ENCODE data around the gene TRIM63. TPM values are rescaled to one million over a fixed set of nuclear protein-coding genes. Genes with fewer than 3 reads are reported as not detected.

Gene TRIM63
- polyA plus RNA-seq, 6 donors from 2014 or later: not detected

GRCh38 chr1:26060832-26061574 lies 6.4 kb downstream of the TRIM63 start:
- no peak overlapping the region for H3K27ac Mint-ChIP-seq
- H3K4me3 Mint-ChIP-seq: no peak overlapping the region
- ATAC-seq (ENCODE audit: low read depth in 2 of 2) (no peak), DNase-seq (no peak)
- peaks cover 29 to 58% (median 50%) of the 10 kb centered on the region in 3 donors for H3K27me3 Mint-ChIP-seq
- H3K36me3 Mint-ChIP-seq: no peaks in the 10 kb centered on the region
- no peaks in the 10 kb centered on the region for H3K4me1 Mint-ChIP-seq
- no peaks in the 10 kb centered on the region for H3K9me3 Mint-ChIP-seq

DNA sequence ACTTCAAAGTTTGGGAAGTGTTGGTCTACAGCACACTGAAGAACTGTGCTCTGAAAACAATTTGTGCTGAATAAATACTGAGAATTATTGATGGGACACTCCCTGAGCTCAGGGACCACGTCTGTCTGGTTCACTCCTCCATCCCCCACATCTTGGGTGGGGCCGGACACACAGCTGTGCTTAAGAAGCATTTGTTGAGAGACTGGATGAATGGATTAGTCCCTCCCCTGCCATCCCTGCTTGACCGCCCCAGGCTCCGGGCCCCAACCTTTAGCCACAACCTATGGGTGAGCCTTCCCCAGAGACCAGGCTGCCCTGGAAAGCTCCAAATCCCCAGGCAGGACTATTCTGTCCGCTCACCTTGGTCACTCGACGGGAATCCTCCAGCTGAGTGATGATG lies 7.5 kb downstream of the TRIM63 start:
- no peaks in the 10 kb centered on the region for H3K36me3 Mint-ChIP-seq
- ATAC-seq (ENCODE audit: low read depth in 2 of 2): no peak
- DNase-seq: no peak
- peak overlapping the region in 1 of 6 donors; percentile 57 for H3K27ac Mint-ChIP-seq
- no peaks in the 10 kb centered on the region for H3K9me3 Mint-ChIP-seq
- H3K27me3 Mint-ChIP-seq: peaks cover 36 to 53% (median 48%) of the 10 kb centered on the region in 3 donors
- H3K4me3 Mint-ChIP-seq: no peak overlapping the region
- no peaks in the 10 kb centered on the region for H3K4me1 Mint-ChIP-seq

- no peak overlapping the region for H3K4me3 Mint-ChIP-seq
- H3K9me3 Mint-ChIP-seq: no peaks in the 10 kb centered on the region
- H3K4me1 Mint-ChIP-seq: no peaks in the 10 kb centered on the region
- no peak for DNase-seq
- no peak overlapping the region for H3K27ac Mint-ChIP-seq
- no peak for ATAC-seq (ENCODE audit: low read depth in 2 of 2)
- no peaks in the 10 kb centered on the region for H3K36me3 Mint-ChIP-seq
- peaks cover 42 to 60% (median 50%) of the 10 kb centered on the region in 3 donors for H3K27me3 Mint-ChIP-seq
These were observed 9.3 kb downstream of the TRIM63 start for GRCh38 chr1:26058052-26058595.

DNA sequence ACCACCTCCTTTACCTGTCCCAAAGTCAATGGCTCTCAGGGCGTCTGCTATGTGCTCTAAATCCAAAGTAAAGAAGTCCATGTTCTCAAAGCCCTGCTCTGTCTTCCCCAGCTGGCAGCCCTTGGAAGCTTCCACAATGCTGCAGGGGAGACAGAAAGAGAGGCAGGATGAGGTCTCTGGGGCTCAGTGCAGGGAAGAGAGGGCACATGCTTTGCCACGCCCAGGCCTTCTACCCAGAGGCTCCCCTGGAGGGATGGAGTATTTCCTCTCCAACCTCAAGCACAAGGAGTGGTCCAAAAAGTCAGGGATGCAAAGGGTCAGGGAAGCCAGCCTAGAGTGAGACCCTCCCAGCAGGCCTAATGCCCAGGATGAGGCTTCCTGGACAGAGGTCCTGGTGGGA lies 10.2 kb downstream of the TRIM63 start:
- H3K27me3 Mint-ChIP-seq: peaks cover 41 to 59% (median 43%) of the 10 kb centered on the region in 3 donors

DNA sequence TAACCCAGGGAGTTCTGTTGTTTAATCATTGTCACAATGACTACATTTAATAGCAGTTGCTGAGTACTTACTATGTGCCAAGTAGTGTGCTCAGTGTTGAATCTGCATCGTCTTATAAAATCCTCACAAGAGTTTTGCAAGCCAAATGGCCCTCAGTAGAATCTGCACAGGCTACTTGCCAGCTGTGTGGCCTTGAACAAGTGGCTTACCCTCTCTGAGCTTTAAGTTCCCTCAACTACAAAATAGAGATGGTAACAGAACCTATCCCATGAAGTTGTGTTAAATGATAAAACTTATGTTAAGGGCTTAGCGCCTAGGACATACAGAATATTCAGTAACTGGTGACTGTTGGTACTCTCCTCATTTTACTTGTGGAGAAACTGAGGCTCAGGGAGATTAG lies 12.4 kb downstream of the TRIM63 start:
- ATAC-seq (ENCODE audit: low read depth in 2 of 2) (no peak), DNase-seq (no peak)
- H3K36me3 Mint-ChIP-seq: no peaks in the 10 kb centered on the region
- H3K4me3 Mint-ChIP-seq: no peak overlapping the region
- H3K4me1 Mint-ChIP-seq: no peaks in the 10 kb centered on the region
- H3K9me3 Mint-ChIP-seq: no peaks in the 10 kb centered on the region
- H3K27me3 Mint-ChIP-seq: peaks cover 47 to 67% (median 57%) of the 10 kb centered on the region in 3 donors
- no peak overlapping the region for H3K27ac Mint-ChIP-seq

More for the DNA sequence above, 10.2 kb downstream of the TRIM63 start:
- no peaks in the 10 kb centered on the region for H3K36me3 Mint-ChIP-seq
- H3K9me3 Mint-ChIP-seq: no peaks in the 10 kb centered on the region
- ATAC-seq (ENCODE audit: low read depth in 2 of 2): no peak
- no peak overlapping the region for H3K27ac Mint-ChIP-seq
- H3K4me3 Mint-ChIP-seq: no peak overlapping the region
- H3K4me1 Mint-ChIP-seq: no peaks in the 10 kb centered on the region
- DNase-seq: no peak

DNA sequence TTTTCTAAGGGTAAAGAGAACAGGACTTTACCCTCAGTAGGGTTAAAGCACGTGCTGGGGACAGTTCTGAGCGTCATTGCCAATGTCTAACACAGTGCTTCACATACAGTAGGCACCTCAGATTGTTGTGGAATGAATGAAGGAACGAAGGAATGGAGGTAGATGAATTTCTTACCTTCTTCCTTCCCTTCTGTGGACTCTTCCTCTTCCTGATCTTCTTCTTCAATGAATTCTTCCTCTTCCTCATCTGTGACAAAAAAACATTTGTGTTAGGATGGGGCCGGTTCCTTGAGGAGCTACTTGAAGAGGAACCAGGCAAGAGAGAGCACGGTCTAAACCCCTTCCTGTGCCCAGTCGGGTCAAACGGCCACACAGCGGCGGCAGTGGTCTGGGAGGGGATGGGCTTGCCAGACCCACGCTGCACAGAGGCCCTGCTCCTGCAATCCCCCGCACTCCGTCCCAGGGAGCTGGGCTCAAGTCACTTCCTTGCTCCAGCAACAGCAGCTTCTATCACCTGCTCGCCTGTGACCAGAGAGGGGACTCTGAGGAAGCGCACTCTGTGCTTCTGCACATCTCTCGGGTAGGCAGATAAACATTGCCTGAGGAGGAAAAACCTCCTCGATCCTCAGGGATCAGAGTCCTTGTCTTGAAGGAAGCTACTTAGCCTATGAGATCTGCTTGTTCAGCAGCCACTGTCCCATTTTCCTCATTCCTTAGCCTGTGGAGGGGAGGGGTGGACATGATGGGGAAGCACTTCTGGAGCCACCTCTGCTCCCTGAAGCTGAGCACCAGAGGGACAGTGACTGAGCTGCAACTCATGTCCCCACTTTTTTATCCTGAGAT lies 13.5 kb downstream of the TRIM63 start:
- H3K4me1 Mint-ChIP-seq: no peaks in the 10 kb centered on the region
- H3K4me3 Mint-ChIP-seq: peak overlapping the region in 1 of 8 donors; percentile 47
- no peaks in the 10 kb centered on the region for H3K9me3 Mint-ChIP-seq
- DNase-seq (no peak), ATAC-seq (ENCODE audit: low read depth in 2 of 2) (no peak)
- H3K36me3 Mint-ChIP-seq: no peaks in the 10 kb centered on the region
- H3K27ac Mint-ChIP-seq: no peak overlapping the region
- peaks cover 48 to 67% (median 59%) of the 10 kb centered on the region in 3 donors for H3K27me3 Mint-ChIP-seq

DNA sequence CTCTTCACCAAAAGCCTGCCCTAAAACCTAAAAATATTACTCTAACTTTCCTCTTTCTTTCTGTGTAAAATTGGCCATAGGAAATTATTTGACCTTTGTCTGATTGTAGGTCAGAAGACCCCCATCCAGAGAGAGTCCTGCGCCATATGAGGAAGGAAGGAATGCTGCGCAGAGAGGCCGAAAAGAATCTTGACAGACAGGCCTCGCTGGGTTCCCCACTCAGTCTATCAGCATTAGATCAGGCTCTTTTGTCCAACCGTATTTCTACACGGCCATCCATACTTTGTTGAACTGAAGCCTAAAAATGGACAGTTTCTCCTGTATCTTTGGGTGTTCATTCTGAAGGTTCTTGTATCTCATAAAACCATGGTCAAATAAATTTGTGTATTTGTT lies 17.2 kb downstream of the TRIM63 start:
- no peaks in the 10 kb centered on the region for H3K9me3 Mint-ChIP-seq
- peaks cover 0 to 5% (median under 1%) of the 10 kb centered on the region in 3 donors for H3K4me1 Mint-ChIP-seq
- no peak for DNase-seq
- no peak for ATAC-seq (ENCODE audit: low read depth in 2 of 2)
- H3K27ac Mint-ChIP-seq: peak overlapping the region in 1 of 6 donors; percentile 4
- no peak overlapping the region for H3K4me3 Mint-ChIP-seq
- H3K36me3 Mint-ChIP-seq: no peaks in the 10 kb centered on the region
- peaks cover 46 to 75% (median 52%) of the 10 kb centered on the region in 3 donors for H3K27me3 Mint-ChIP-seq

DNA sequence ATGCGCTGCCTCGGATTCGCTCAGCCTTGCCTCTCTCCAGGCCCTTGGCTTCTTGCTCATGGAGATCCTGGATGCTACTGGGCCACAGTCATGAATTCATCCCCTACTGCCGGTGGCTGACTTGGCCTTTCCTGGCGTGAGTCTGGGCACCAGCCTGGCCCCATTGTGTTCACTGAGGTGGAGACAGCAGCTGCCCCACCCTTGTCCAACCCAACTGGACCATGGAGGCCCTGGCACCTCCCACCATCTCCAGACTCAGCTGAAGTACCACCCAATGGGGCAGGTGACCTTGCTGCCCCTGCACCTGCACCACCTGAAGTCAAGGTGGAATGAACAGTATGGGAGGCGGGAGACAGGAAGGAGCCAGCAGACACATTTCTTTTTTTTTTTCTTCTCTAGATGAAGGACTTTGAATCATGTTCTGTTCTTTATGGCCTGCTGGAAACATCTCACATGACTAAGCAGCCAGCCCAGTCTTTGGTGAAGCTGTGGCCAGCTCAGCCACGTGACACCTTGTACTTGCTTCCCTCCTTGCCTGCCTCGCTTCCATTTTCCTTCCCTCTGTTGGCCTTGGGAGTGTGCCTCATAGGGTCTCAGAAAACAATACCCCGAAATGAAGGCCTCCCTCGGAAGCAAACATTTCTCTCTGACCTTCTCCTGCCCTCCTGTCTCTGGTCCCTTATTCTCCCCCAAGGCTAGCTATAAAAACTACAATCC lies 17.7 kb downstream of the TRIM63 start:
- Mint-ChIP-seq H3K4me1 (peaks cover 0 to 8% (median 2%) of the 10 kb centered on the region in 3 donors), H3K4me3 (no peak overlapping the region), H3K27me3 (peaks cover 46 to 80% (median 54%) of the 10 kb centered on the region in 3 donors), H3K9me3 (no peaks in the 10 kb centered on the region), H3K27ac (no peak overlapping the region), H3K36me3 (no peaks in the 10 kb centered on the region)
- no peak for DNase-seq
- ATAC-seq (ENCODE audit: low read depth in 2 of 2): no peak

GRCh38 chr1:26047278-26047874 lies 20.1 kb downstream of the TRIM63 start:
- Mint-ChIP-seq H3K27ac (no peak overlapping the region), H3K36me3 (no peaks in the 10 kb centered on the region), H3K27me3 (peaks cover 57 to 84% (median 64%) of the 10 kb centered on the region in 3 donors), H3K4me1 (peaks cover 0 to 8% (median 2%) of the 10 kb centered on the region in 3 donors), H3K4me3 (no peak overlapping the region), H3K9me3 (no peaks in the 10 kb centered on the region)
- ATAC-seq (ENCODE audit: low read depth in 2 of 2): no peak
- DNase-seq: no peak

- Mint-ChIP-seq H3K4me1 (peaks cover 0 to 8% (median 2%) of the 10 kb centered on the region in 3 donors), H3K4me3 (no peak overlapping the region), H3K9me3 (no peaks in the 10 kb centered on the region), H3K27me3 (peaks cover 63 to 81% (median 66%) of the 10 kb centered on the region in 3 donors), H3K36me3 (no peaks in the 10 kb centered on the region), H3K27ac (no peak overlapping the region)
- ATAC-seq (ENCODE audit: low read depth in 2 of 2) (no peak), DNase-seq (no peak)
These were observed 21.0 kb downstream of the TRIM63 start for GRCh38 chr1:26046246-26047095.

- Mint-ChIP-seq H3K4me3 (peak within 1 kb of the TSS in 1 of 8 donors; percentile 17), H3K4me1 (peaks cover 0 to 8% (median 2%) of the 10 kb centered on the region in 3 donors)
These were observed 21.6 kb downstream of the TRIM63 start, which contains the start of gene SLC30A2 for GRCh38 chr1:26045722-26046245. TSS of gene SLC30A2 (minus strand) at chr1:26046118. CDS start at chr1:26045896, 222 bp downstream.

More at GRCh38 chr1:26045722-26046245, 21.6 kb downstream of the TRIM63 start, which contains the start of gene SLC30A2:
- DNase-seq (no peak), ATAC-seq (ENCODE audit: low read depth in 2 of 2) (no peak)
- Mint-ChIP-seq H3K9me3 (no peaks in the 10 kb centered on the region), H3K36me3 (no peaks in the 10 kb centered on the region), H3K27ac (peak within 1 kb of the TSS in 1 of 6 donors; percentile 42), H3K27me3 (peaks cover 56 to 80% (median 67%) of the 10 kb centered on the region in 3 donors)

Data from naive B cell (primary cell).